Liver (tissue), 9 donors: ENCODE results near the gene PVALEF. TPM values are rescaled to one million over a fixed set of nuclear protein-coding genes. Genes with fewer than 3 reads are reported as not detected.

Experiments
- DNase-seq: peaks from one replicate; pipeline ENCODE4 v3.0.0-alpha.2; 2017; ENCODE audit warnings: low spot score
- H3K27ac ChIP-seq, 2 donors: one replicate each; pipeline ENCODE4 v1.7.0; 2013; ENCODE audit warnings: inconsistent platforms in 2 of 2, low read length in 2 of 2, control low read depth in 1 of 2, low read depth in 1 of 2, mild to moderate bottlenecking in 1 of 2
- H3K27me3 ChIP-seq, 4 donors: one replicate each; pipeline versions ENCODE4 v1.6.1 to v1.7.0; 2013; ENCODE audit warnings: low read length in 3 of 4, inconsistent platforms in 1 of 4, mild to moderate bottlenecking in 1 of 4, moderate library complexity in 1 of 4; ENCODE audit not compliant: control insufficient read depth in 4 of 4, insufficient read depth in 4 of 4
- H3K36me3 ChIP-seq, 4 donors: one replicate each; pipeline versions ENCODE4 v1.6.1 to v1.7.0; 2013; ENCODE audit warnings: low read length in 3 of 4, mild to moderate bottlenecking in 3 of 4, low read depth in 1 of 4, moderate library complexity in 1 of 4; ENCODE audit not compliant: control insufficient read depth in 4 of 4, insufficient read depth in 3 of 4
- H3K4me1 ChIP-seq, 4 donors: one replicate each; pipeline versions ENCODE4 v1.6.1 to v1.7.0; 2013; ENCODE audit warnings: low read length in 3 of 4, mild to moderate bottlenecking in 3 of 4, moderate library complexity in 1 of 4; ENCODE audit not compliant: control insufficient read depth in 4 of 4, insufficient read depth in 4 of 4
- H3K4me3 ChIP-seq, 3 donors: one replicate each; pipeline versions ENCODE4 v1.6.1 to v1.7.0; 2013; ENCODE audit warnings: low read length in 3 of 3, control low read depth in 1 of 3, low read depth in 1 of 3, mild to moderate bottlenecking in 1 of 3
- H3K9ac ChIP-seq, 2 donors: one replicate each; pipeline ENCODE4 v1.7.0; 2013; ENCODE audit warnings: low read length in 2 of 2, mild to moderate bottlenecking in 2 of 2, moderate library complexity in 2 of 2, control low read depth in 1 of 2, low read depth in 1 of 2
- H3K9me3 ChIP-seq, 4 donors: one replicate each; pipeline versions ENCODE4 v1.6.1 to v1.7.0; 2013; ENCODE audit warnings: low read length in 3 of 4; ENCODE audit not compliant: control insufficient read depth in 4 of 4
- EGR1 ChIP-seq, 2 donors: IDR thresholded peaks; 2 replicates each; pipeline ENCODE4 v1.6.1; 2016 to 2018; ENCODE audit warnings: antibody characterized with exemption in 2 of 2, low read depth in 2 of 2
- FOXA1 ChIP-seq: IDR thresholded peaks from 2 replicates; pipeline ENCODE4 v1.6.1; 2016; ENCODE audit warnings: antibody characterized with exemption
- FOXA2 ChIP-seq: IDR thresholded peaks from 2 replicates; pipeline ENCODE4 v1.6.1; 2016; ENCODE audit warnings: antibody characterized with exemption
- GABPA ChIP-seq, 2 donors: IDR thresholded peaks in 1 of 2; conservative IDR thresholded peaks in 1 of 2; 2 replicates each; pipeline ENCODE4 v1.6.1; 2016; ENCODE audit warnings: antibody characterized with exemption in 2 of 2, mild to moderate bottlenecking in 1 of 2, moderate library complexity in 1 of 2
- HNF4A ChIP-seq, 2 donors: conservative IDR thresholded peaks; 2 replicates each; pipeline ENCODE4 v1.6.1; 2016; ENCODE audit warnings: antibody characterized with exemption in 2 of 2, mild to moderate bottlenecking in 2 of 2
- HNF4G ChIP-seq: IDR thresholded peaks from 2 replicates; pipeline ENCODE4 v1.6.1; 2016; ENCODE audit warnings: antibody characterized with exemption
- JUND ChIP-seq, 2 donors: IDR thresholded peaks; 2 replicates each; pipeline ENCODE4 v1.6.1; 2016; ENCODE audit warnings: antibody characterized with exemption in 2 of 2
- NR2F2 ChIP-seq: IDR thresholded peaks from 2 replicates; pipeline ENCODE4 v1.6.1; 2016; ENCODE audit warnings: antibody characterized with exemption
- RAD21 ChIP-seq, 2 donors: IDR thresholded peaks; 2 replicates each; pipeline ENCODE4 v1.6.1; 2016; ENCODE audit warnings: antibody characterized with exemption in 2 of 2, mild to moderate bottlenecking in 2 of 2
- RXRA ChIP-seq, 2 donors: IDR thresholded peaks; 2 replicates each; pipeline ENCODE4 v1.6.1; 2017 to 2018; ENCODE audit warnings: antibody characterized with exemption in 2 of 2, mild to moderate bottlenecking in 1 of 2
- SP1 ChIP-seq: IDR thresholded peaks from 2 replicates; pipeline ENCODE4 v1.6.1; 2018; ENCODE audit warnings: antibody characterized with exemption, mild to moderate bottlenecking
- TAF1 ChIP-seq: conservative IDR thresholded peaks from 2 replicates; pipeline ENCODE4 v1.6.1; 2016; ENCODE audit warnings: antibody characterized with exemption, mild to moderate bottlenecking
- WGBS: extraction: QIAGEN DNeasy Blood & Tissue Kit; methylation state at CpG from one replicate; pipeline ENCODE4 v1.1.7; 2013; 5-methylcytosine and 5-hydroxymethylcytosine counted together
- polyA plus RNA-seq, 2 donors: library from polyadenylated mRNA; stranded (reverse) in 1 of 2; unstranded in 1 of 2; fragments of 200-250 nt in 1 of 2; fragments of >200 nt in 1 of 2; fragmentation: Nextera tagmentation in 1 of 2; extraction: Ambion mirVana in 1 of 2; gene quantifications; one replicate each; pipeline versions ENCODE4 v1.2.1 to v1.2.3, GENCODE V29; 2013 to 2015
- total RNA-seq, 2 donors: library from RNA; depleted of rRNA; stranded (reverse); fragments of >200 nt; gene quantifications; one replicate each; pipeline ENCODE4 v1.2.3, GENCODE V29; 2014
- TF ChIP-seq, protein P1 (sequence below): IDR thresholded peaks from 2 replicates; pipeline ENCODE4 v1.6.1; 2016; ENCODE audit warnings: antibody characterized with exemption
- TF ChIP-seq, protein P2 (sequence below): IDR thresholded peaks from 2 replicates; pipeline ENCODE4 v1.6.1; 2016; ENCODE audit warnings: antibody characterized with exemption
- TF ChIP-seq, protein P3 (sequence below): IDR thresholded peaks from 2 replicates; pipeline ENCODE4 v1.6.1; 2016; ENCODE audit warnings: antibody characterized with exemption
- TF ChIP-seq, protein P4 (sequence below): IDR thresholded peaks from 2 replicates; pipeline ENCODE4 v1.6.1; 2016; ENCODE audit warnings: antibody characterized with exemption, mild to moderate bottlenecking
- TF ChIP-seq, protein P5 (sequence below): fragments of 150-350 bp; IDR thresholded peaks from 2 replicates; pipeline ENCODE4 v1.5.1; 2017; ENCODE audit warnings: improper control_type of control experiment, low read depth, low read length; ENCODE audit not compliant: missing input control
- donor health status: healthy.
- donor health status: healthy.
- donor health status: healthy.
- donor health status: healthy.
- donor health status: healthy.

Gene PVALEF
- total and polyA plus RNA-seq, 4 donors: not detected

DNA sequence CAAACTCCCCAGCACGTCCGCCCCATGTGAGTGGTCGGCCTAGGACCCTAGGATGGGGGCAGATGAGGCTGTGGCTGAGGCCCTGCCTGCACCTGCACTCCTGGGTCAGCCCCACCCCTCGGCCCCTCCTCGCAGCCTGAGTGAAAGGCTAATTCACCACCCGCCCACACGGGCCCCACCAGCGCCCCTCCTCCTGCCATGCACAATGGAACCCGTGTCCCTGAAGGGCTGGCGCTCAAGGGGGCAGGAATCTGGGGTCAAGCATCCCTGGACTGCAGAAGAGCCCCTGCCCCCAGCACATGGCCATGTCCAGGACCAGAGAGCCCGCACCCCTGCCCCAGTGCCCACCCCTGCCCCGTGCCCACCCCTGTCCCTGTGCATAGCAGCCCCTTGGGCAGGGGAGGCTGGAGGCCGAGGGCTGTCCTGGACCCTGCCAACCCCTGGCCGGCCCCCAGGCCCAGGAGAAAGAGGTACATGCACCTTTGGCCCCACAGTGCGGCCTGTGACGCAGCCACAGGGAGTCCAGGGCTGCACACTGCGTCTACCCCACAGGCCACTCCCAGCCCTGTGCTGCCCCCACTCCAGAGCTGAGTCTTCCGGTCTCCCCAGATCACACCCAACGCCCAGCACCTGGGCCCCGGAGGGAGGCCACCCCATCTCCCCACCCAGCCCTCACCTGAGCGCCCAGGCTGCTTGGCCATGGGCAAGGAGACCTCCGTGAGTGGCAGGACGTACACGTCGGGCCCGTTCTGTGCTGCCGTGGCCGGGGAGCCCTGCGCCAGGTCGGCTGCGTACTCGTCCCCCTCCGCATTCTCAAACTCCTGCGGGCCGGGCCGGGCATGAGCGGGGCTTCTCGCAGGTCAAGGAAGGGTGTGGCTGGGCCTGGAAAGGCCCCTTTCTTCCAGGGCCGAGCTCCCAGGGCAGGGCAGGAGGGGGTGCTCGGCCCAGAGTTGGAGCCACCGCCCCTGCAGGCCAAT lies 34.6 kb upstream of the PVALEF start:
- no peak for TF ChIP-seq JUND (IDR thresholded peaks at IDR 0.05)
- TF ChIP-seq HNF4G: no peak
- TF ChIP-seq FOXA2: no peak
- TF ChIP-seq RAD21 (IDR thresholded peaks at IDR 0.05): no peak
- TF ChIP-seq, protein P1, sequence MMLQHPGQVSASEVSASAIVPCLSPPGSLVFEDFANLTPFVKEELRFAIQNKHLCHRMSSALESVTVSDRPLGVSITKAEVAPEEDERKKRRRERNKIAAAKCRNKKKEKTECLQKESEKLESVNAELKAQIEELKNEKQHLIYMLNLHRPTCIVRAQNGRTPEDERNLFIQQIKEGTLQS: no peak
- TF ChIP-seq GABPA (IDR thresholded peaks at IDR 0.05 in 1 of 2, conservative IDR thresholded peaks at IDR 0.05 in 1 of 2): no peak
- TF ChIP-seq, protein P2, sequence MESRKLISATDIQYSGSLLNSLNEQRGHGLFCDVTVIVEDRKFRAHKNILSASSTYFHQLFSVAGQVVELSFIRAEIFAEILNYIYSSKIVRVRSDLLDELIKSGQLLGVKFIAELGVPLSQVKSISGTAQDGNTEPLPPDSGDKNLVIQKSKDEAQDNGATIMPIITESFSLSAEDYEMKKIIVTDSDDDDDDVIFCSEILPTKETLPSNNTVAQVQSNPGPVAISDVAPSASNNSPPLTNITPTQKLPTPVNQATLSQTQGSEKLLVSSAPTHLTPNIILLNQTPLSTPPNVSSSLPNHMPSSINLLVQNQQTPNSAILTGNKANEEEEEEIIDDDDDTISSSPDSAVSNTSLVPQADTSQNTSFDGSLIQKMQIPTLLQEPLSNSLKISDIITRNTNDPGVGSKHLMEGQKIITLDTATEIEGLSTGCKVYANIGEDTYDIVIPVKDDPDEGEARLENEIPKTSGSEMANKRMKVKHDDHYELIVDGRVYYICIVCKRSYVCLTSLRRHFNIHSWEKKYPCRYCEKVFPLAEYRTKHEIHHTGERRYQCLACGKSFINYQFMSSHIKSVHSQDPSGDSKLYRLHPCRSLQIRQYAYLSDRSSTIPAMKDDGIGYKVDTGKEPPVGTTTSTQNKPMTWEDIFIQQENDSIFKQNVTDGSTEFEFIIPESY: no peak
- TF ChIP-seq, protein P3, sequence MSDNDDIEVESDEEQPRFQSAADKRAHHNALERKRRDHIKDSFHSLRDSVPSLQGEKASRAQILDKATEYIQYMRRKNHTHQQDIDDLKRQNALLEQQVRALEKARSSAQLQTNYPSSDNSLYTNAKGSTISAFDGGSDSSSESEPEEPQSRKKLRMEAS: no peak
- TF ChIP-seq FOXA1: no peak
- TF ChIP-seq HNF4A (conservative IDR thresholded peaks at IDR 0.05): no peak
- TF ChIP-seq SP1: no peak
- no peak for TF ChIP-seq RXRA (IDR thresholded peaks at IDR 0.05)
- TF ChIP-seq TAF1: no peak
- TF ChIP-seq, protein P4, sequence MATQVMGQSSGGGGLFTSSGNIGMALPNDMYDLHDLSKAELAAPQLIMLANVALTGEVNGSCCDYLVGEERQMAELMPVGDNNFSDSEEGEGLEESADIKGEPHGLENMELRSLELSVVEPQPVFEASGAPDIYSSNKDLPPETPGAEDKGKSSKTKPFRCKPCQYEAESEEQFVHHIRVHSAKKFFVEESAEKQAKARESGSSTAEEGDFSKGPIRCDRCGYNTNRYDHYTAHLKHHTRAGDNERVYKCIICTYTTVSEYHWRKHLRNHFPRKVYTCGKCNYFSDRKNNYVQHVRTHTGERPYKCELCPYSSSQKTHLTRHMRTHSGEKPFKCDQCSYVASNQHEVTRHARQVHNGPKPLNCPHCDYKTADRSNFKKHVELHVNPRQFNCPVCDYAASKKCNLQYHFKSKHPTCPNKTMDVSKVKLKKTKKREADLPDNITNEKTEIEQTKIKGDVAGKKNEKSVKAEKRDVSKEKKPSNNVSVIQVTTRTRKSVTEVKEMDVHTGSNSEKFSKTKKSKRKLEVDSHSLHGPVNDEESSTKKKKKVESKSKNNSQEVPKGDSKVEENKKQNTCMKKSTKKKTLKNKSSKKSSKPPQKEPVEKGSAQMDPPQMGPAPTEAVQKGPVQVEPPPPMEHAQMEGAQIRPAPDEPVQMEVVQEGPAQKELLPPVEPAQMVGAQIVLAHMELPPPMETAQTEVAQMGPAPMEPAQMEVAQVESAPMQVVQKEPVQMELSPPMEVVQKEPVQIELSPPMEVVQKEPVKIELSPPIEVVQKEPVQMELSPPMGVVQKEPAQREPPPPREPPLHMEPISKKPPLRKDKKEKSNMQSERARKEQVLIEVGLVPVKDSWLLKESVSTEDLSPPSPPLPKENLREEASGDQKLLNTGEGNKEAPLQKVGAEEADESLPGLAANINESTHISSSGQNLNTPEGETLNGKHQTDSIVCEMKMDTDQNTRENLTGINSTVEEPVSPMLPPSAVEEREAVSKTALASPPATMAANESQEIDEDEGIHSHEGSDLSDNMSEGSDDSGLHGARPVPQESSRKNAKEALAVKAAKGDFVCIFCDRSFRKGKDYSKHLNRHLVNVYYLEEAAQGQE: no peak
- TF ChIP-seq, protein P5, sequence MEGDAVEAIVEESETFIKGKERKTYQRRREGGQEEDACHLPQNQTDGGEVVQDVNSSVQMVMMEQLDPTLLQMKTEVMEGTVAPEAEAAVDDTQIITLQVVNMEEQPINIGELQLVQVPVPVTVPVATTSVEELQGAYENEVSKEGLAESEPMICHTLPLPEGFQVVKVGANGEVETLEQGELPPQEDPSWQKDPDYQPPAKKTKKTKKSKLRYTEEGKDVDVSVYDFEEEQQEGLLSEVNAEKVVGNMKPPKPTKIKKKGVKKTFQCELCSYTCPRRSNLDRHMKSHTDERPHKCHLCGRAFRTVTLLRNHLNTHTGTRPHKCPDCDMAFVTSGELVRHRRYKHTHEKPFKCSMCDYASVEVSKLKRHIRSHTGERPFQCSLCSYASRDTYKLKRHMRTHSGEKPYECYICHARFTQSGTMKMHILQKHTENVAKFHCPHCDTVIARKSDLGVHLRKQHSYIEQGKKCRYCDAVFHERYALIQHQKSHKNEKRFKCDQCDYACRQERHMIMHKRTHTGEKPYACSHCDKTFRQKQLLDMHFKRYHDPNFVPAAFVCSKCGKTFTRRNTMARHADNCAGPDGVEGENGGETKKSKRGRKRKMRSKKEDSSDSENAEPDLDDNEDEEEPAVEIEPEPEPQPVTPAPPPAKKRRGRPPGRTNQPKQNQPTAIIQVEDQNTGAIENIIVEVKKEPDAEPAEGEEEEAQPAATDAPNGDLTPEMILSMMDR: no peak
- TF ChIP-seq NR2F2: no peak
- TF ChIP-seq EGR1 (IDR thresholded peaks at IDR 0.05; ENCODE audit: low read depth in 2 of 2): no peak
- Histone ChIP-seq H3K9me3 (no peaks in the 10 kb centered on the region), H3K36me3 (no peaks in the 10 kb centered on the region), H3K27ac (no peak overlapping the region), H3K27me3 (no peaks in the 10 kb centered on the region), H3K9ac (no peak overlapping the region), H3K4me1 (peaks cover 0 to 7% (median 0%) of the 10 kb centered on the region in 4 donors), H3K4me3 (no peak overlapping the region)
- WGBS: 93% methylated on average over 41 of the region's 41 CpGs
- DNase-seq: no peak
